K562 (cell line): Measurements from ENCODE around the gene CACNA1E. TPM values are rescaled to one million over a fixed set of nuclear protein-coding genes. Genes with fewer than 3 reads are reported as not detected.

Source experiments
- ATAC-seq: fragments of 200-7000 bp; cut with Tn5 transposase; 3 replicates; pipeline ENCODE4 v1.9.1; 2020; ENCODE audit warnings: moderate library complexity
- BruUV-seq: library from RNA; stranded (reverse); fragments of 400-500 nt; replicated peaks from 2 replicates; lab custom pipeline; 2021; lab: Mats Ljungman, UMichigan
- CTCF ChIA-PET: fragments of 300-600 bp; formaldehyde crosslinking; extraction: SDS; loops from one replicate; lab custom pipeline; 2021; ENCODE audit warnings: low intra/inter-chr PET ratio; lab: Yijun Ruan, JAX
- POLR2A ChIA-PET: fragments of 300-600, 350-650 bp; sonication (Branson Sonifier 250); formaldehyde crosslinking; extraction: SDS; loops from one replicate; lab custom pipeline; 2021; ENCODE audit warnings: antibody characterized with exemption, inconsistent platforms; lab: Yijun Ruan, JAX
- DNase-seq, 4 experiments: peaks; one replicate each; pipeline versions ENCODE4 v3.0.0 to v3.0.0-alpha.2; 2011 to 2018; ENCODE audit warnings: low spot score in 3 of 4, mixed read lengths in 3 of 4; ENCODE audit errors: extremely low read depth in 1 of 4
- FAIRE-seq: peaks from 2 replicates; lab custom pipeline; 2011; peaks lifted over from hg19 to GRCh38; lab: Jason Lieb, UNC
- H2AFZ ChIP-seq: 2 replicates; pipeline ENCODE4 v1.6.0; 2011; ENCODE audit warnings: low read depth, low read length, control low read depth, inconsistent platforms
- H3K27ac ChIP-seq: fragments of 200-600 bp; 3 replicates; pipeline ENCODE4 v1.8.0; 2011; ENCODE audit warnings: low read depth, mild to moderate bottlenecking, control low read depth, inconsistent platforms, low read length, moderate library complexity, mixed read lengths; ENCODE audit errors: extremely low read depth
- H3K27me3 ChIP-seq, 2 experiments: fragments of 300-600 bp in 1 of 2; 2 replicates in 1 of 2; 3 replicates in 1 of 2; pipeline versions ENCODE4 v1.6.0 to v1.8.0; 2011; ENCODE audit warnings: inconsistent platforms in 2 of 2, low read length in 2 of 2, mild to moderate bottlenecking in 1 of 2, mixed read lengths in 1 of 2, moderate library complexity in 1 of 2; ENCODE audit not compliant: control insufficient read depth in 2 of 2, insufficient read depth in 2 of 2
- H3K36me3 ChIP-seq: fragments of 300-600 bp; 3 replicates; pipeline ENCODE4 v1.8.0; 2011; ENCODE audit warnings: mild to moderate bottlenecking, low read length, inconsistent platforms; ENCODE audit not compliant: control insufficient read depth, insufficient read depth
- H3K4me1 ChIP-seq, 2 experiments: fragments of 200-600 bp in 1 of 2; replicated peaks in 1 of 2; 2 replicates in 1 of 2; 3 replicates in 1 of 2; pipeline versions ENCODE4 v1.5.1 to v1.8.0; 2011; ENCODE audit warnings: inconsistent platforms in 2 of 2, low read length in 2 of 2, mild to moderate bottlenecking in 1 of 2, mixed read lengths in 1 of 2, moderate library complexity in 1 of 2; ENCODE audit not compliant: control insufficient read depth in 2 of 2, insufficient read depth in 2 of 2
- H3K4me2 ChIP-seq: 2 replicates; pipeline ENCODE4 v1.6.1; 2011; ENCODE audit warnings: low read length, control low read depth, inconsistent platforms, mixed read lengths; ENCODE audit not compliant: insufficient read depth
- H3K4me3 ChIP-seq: fragments of 200-600 bp; sonication (generic), shearing (Covaris generic); 2 replicates; pipeline ENCODE4 v1.5.1; 2016; ENCODE audit warnings: control low read depth, inconsistent platforms
- H3K79me2 ChIP-seq: fragments of 200-600 bp; 3 replicates; pipeline ENCODE4 v1.8.0; 2011; ENCODE audit warnings: low read length, inconsistent platforms; ENCODE audit not compliant: control insufficient read depth, insufficient read depth
- H3K9ac ChIP-seq, 2 experiments: 2 replicates each; pipeline versions ENCODE4 v1.6.0 to v1.6.1; 2011; ENCODE audit warnings: low read depth in 2 of 2, low read length in 2 of 2, control low read depth in 1 of 2, inconsistent platforms in 1 of 2, mild to moderate bottlenecking in 1 of 2, mixed read lengths in 1 of 2; ENCODE audit not compliant: insufficient read depth in 1 of 2
- H3K9me1 ChIP-seq: one replicate; pipeline ENCODE4 v1.6.0; 2011; ENCODE audit warnings: inconsistent platforms, mild to moderate bottlenecking, low read length, moderate library complexity; ENCODE audit not compliant: control insufficient read depth, insufficient read depth
- H3K9me3 ChIP-seq: replicated peaks from 2 replicates; pipeline ENCODE4 v1.5.1; 2011; ENCODE audit warnings: low read depth, low read length, inconsistent platforms; ENCODE audit not compliant: control insufficient read depth, insufficient read depth
- H4K20me1 ChIP-seq: replicated peaks from 2 replicates; pipeline ENCODE4 v1.6.1; 2011; ENCODE audit warnings: low read length, inconsistent platforms, mixed read lengths; ENCODE audit not compliant: control insufficient read depth, insufficient read depth
- BHLHE40 ChIP-seq: IDR thresholded peaks from 2 replicates; pipeline ENCODE4 v1.6.1; 2011; ENCODE audit warnings: low read length, improper control_type of control experiment
- HDAC6 ChIP-seq: IDR thresholded peaks from 2 replicates; pipeline ENCODE4 v1.6.1; 2012; ENCODE audit warnings: low read depth, mild to moderate bottlenecking, control low read depth, inconsistent platforms, low read length, moderate library complexity
- HMGN3 ChIP-seq: IDR thresholded peaks from 2 replicates; pipeline ENCODE4 v1.6.1; 2011; ENCODE audit warnings: borderline replicate concordance, low read depth, mild to moderate bottlenecking, mixed read lengths, low read length; ENCODE audit not compliant: insufficient read length; ENCODE audit errors: extremely low read depth
- ILK ChIP-seq: fragments of 450-650 bp; IDR thresholded peaks from 2 replicates; pipeline ENCODE4 v1.6.1; 2016; ENCODE audit warnings: missing genetic modification characterization, low read depth, mild to moderate bottlenecking, missing compliant biosample characterization, moderate library complexity, borderline replicate concordance
- KLF13 ChIP-seq: fragments of 450-650 bp; IDR thresholded peaks from 2 replicates; pipeline ENCODE4 v1.6.1; 2016; ENCODE audit warnings: missing genetic modification characterization, low read depth, mild to moderate bottlenecking, missing compliant biosample characterization, moderate library complexity, borderline replicate concordance
- MAFK ChIP-seq: IDR thresholded peaks from 2 replicates; pipeline ENCODE4 v1.6.1; 2011; ENCODE audit warnings: low read length, improper control_type of control experiment
- RFX7 ChIP-seq: fragments of 250-450 bp; sonication (Bioruptor Pico); IDR thresholded peaks from 2 replicates; pipeline ENCODE4 v1.5.1; 2021; ENCODE audit warnings: mild to moderate bottlenecking
- TBL1XR1 ChIP-seq, 2 experiments: IDR thresholded peaks; 2 replicates each; pipeline ENCODE4 v1.6.1; 2012; ENCODE audit warnings: improper control_type of control experiment in 2 of 2, low read length in 2 of 2, mild to moderate bottlenecking in 1 of 2
- TFAM ChIP-seq: fragments of 250-450 bp; sonication (Bioruptor Pico); conservative IDR thresholded peaks from 2 replicates; pipeline ENCODE4 v1.5.0; 2021; ENCODE audit warnings: mild to moderate bottlenecking, moderate library complexity
- XRCC4 ChIP-seq: IDR thresholded peaks from one replicate; pipeline ENCODE4 v1.6.1; 2011; ENCODE audit not compliant: insufficient read depth, insufficient read length; ENCODE audit errors: extremely low read depth
- ZNF197 ChIP-seq: fragments of 200-800 bp; sonication (Bioruptor generic); IDR thresholded peaks from 2 replicates; pipeline ENCODE4 v1.6.1; 2016; ENCODE audit warnings: low read depth, missing genetic modification characterization, missing compliant biosample characterization
- ZNF511 ChIP-seq: sonication (generic); formaldehyde crosslinking; IDR thresholded peaks from 2 replicates; pipeline ENCODE4 v1.8.0; 2022; ENCODE audit warnings: mild to moderate bottlenecking, missing genetic modification reagents
- ZNF778 ChIP-seq: fragments of 450-650 bp; formaldehyde crosslinking; IDR thresholded peaks from 2 replicates; pipeline ENCODE4 v1.4.0; 2020; ENCODE audit warnings: mild to moderate bottlenecking, moderate library complexity
- in situ Hi-C: fragments of 300-500 bp; cut with MboI; formaldehyde crosslinking; loops from 4 replicates; pipeline ENCODE4 v1.15.0; 2018; ENCODE audit warnings: inconsistent platforms, mixed read lengths
- intact Hi-C: fragments of 100-400 bp; cut with micrococcal nuclease; formaldehyde crosslinking; loops from 2 replicates; pipeline ENCODE4 v1.14.2; 2022
- polyA plus RNA-seq, 8 experiments: library from polyadenylated mRNA; depleted of rRNA in 4 of 8; stranded (reverse) in 5 of 8; unstranded in 3 of 8; fragments of >200 nt; fragmentation: Nextera tagmentation in 2 of 8; fragmentation: Illumina TruSeq in 1 of 8; extraction: Ambion mirVana in 2 of 8; extraction: Trizol in 1 of 8; gene quantifications; 2 replicates each; pipeline versions ENCODE4 v1.2.1 to v1.2.3, GENCODE V29; 2011 to 2014; ENCODE audit warnings: inconsistent platforms in 1 of 8, missing spikeins in 1 of 8
- total RNA-seq, 7 experiments: library from RNA; depleted of rRNA in 6 of 7; stranded (reverse); fragments of >200 nt in 6 of 7; fragmentation: Illumina TruSeq in 2 of 7; extraction: Trizol in 2 of 7; gene quantifications; 2 replicates each; pipeline versions ENCODE4 v1.2.1 to v1.2.3, GENCODE V29; 2011 to 2021; ENCODE audit warnings: low replicate concordance in 1 of 7
- TF ChIP-seq, protein P1 (sequence below): fragments of 450-650 bp; IDR thresholded peaks from 2 replicates; pipeline ENCODE4 v1.7.1; 2018; ENCODE audit warnings: mild to moderate bottlenecking, low read depth; ENCODE audit not compliant: partially characterized antibody
- TF ChIP-seq, protein P2 (sequence below), 2 experiments: fragments of 450-650 bp in 1 of 2; IDR thresholded peaks; 2 replicates each; pipeline ENCODE4 v1.6.1; 2011 to 2017; ENCODE audit warnings: low read depth in 2 of 2, antibody characterized with exemption in 1 of 2, borderline replicate concordance in 1 of 2, low read length in 1 of 2, mild to moderate bottlenecking in 1 of 2, mixed read lengths in 1 of 2; ENCODE audit not compliant: control insufficient read depth in 1 of 2

The CACNA1E gene
- total and polyA plus RNA-seq, 9 of the 15 experiments (the other 6 are each of a cell fraction or from before 2014, with no cell fraction given) = under 0.01 to 0.04 TPM; not detected in 7

- TF ChIP-seq KLF13 (tag) = no peak
- TF ChIP-seq XRCC4 = no peak
- no peak for TF ChIP-seq HDAC6
- no peak for TF ChIP-seq ZNF511
- no peak for TF ChIP-seq TFAM (CRISPR knock-in tag)
- TF ChIP-seq TBL1XR1 (IDR thresholded peaks at IDR 0.05; ENCODE audit: low read length in 2 of 2) = no peak
- TF ChIP-seq, all 486 proteins: peak for 0
These were observed 285.6 kb downstream of the CACNA1E start (continued) for GRCh38 chr1:181768930-181769280.

DNA sequence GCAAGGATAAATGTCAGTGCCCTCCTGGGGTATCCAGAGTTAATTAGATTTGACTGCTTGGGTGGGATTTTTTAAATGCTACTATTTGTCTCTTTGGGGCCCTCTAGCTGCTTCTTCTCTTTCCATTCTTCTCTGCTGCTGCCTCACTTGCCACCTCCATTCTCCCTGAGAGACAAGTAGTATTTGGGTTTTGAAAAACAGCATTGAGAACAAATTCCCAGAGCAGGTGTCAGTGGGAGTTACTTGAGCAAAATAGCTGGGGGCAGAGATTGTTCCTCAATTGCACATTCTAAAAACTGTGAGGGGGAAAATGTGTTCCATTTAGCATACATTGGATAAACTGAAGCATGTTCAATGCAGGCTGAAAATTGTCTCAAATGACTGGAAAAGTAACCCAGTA lies 286.5 kb downstream of the CACNA1E start:
- Histone ChIP-seq H3K4me1 (no peaks in the 10 kb centered on the region), H2AFZ (no peak overlapping the region), H3K27me3 (peaks cover 0 to 6% of the 10 kb centered on the region in 2 experiments; a peak in 1 of 5 replicates), H3K9me3 (no peaks in the 10 kb centered on the region; the same call in 1 of the 2 replicates), H3K4me2 (no peak overlapping the region), H3K4me3 (no peak overlapping the region), H3K36me3 (no peaks in the 10 kb centered on the region), H3K79me2 (no peaks in the 10 kb centered on the region), H3K27ac (no peak overlapping the region), H3K9me1 (no peaks in the 10 kb centered on the region), H3K9ac (no peak overlapping the region), H4K20me1 (no peaks in the 10 kb centered on the region)
- CTCF ChIA-PET = no interaction called here
- BruUV-seq = no TSS peak
- in situ Hi-C loops (no loop called here), intact Hi-C loops (no loop called here)
- ATAC-seq (no peak), FAIRE-seq (no peak), DNase-seq (no peak)
- POLR2A ChIA-PET = no interaction called here
- TF ChIP-seq, protein P1, sequence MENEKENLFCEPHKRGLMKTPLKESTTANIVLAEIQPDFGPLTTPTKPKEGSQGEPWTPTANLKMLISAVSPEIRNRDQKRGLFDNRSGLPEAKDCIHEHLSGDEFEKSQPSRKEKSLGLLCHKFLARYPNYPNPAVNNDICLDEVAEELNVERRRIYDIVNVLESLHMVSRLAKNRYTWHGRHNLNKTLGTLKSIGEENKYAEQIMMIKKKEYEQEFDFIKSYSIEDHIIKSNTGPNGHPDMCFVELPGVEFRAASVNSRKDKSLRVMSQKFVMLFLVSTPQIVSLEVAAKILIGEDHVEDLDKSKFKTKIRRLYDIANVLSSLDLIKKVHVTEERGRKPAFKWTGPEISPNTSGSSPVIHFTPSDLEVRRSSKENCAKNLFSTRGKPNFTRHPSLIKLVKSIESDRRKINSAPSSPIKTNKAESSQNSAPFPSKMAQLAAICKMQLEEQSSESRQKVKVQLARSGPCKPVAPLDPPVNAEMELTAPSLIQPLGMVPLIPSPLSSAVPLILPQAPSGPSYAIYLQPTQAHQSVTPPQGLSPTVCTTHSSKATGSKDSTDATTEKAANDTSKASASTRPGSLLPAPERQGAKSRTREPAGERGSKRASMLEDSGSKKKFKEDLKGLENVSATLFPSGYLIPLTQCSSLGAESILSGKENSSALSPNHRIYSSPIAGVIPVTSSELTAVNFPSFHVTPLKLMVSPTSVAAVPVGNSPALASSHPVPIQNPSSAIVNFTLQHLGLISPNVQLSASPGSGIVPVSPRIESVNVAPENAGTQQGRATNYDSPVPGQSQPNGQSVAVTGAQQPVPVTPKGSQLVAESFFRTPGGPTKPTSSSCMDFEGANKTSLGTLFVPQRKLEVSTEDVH = no peak
- TF ChIP-seq BHLHE40 = no peak
- TF ChIP-seq ZNF197 (CRISPR knock-in tag) = no peak
- TF ChIP-seq, protein P2, sequence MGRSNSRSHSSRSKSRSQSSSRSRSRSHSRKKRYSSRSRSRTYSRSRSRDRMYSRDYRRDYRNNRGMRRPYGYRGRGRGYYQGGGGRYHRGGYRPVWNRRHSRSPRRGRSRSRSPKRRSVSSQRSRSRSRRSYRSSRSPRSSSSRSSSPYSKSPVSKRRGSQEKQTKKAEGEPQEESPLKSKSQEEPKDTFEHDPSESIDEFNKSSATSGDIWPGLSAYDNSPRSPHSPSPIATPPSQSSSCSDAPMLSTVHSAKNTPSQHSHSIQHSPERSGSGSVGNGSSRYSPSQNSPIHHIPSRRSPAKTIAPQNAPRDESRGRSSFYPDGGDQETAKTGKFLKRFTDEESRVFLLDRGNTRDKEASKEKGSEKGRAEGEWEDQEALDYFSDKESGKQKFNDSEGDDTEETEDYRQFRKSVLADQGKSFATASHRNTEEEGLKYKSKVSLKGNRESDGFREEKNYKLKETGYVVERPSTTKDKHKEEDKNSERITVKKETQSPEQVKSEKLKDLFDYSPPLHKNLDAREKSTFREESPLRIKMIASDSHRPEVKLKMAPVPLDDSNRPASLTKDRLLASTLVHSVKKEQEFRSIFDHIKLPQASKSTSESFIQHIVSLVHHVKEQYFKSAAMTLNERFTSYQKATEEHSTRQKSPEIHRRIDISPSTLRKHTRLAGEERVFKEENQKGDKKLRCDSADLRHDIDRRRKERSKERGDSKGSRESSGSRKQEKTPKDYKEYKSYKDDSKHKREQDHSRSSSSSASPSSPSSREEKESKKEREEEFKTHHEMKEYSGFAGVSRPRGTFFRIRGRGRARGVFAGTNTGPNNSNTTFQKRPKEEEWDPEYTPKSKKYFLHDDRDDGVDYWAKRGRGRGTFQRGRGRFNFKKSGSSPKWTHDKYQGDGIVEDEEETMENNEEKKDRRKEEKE (IDR thresholded peaks at IDR 0.05; ENCODE audit: borderline replicate concordance in 1 of 2, control insufficient read depth in 1 of 2, low read depth in 2 of 2, low read length in 1 of 2) = no peak
- no peak for TF ChIP-seq ILK (tag)
- no peak for TF ChIP-seq RFX7
- no peak for TF ChIP-seq HMGN3
- no peak for TF ChIP-seq ZNF778 (CRISPR knock-in tag)
- TF ChIP-seq MAFK = no peak
